ENCODE results near the gene USP49.
A peak's percentile ranks its signal among the peaks of the same experiment; 100 is the strongest.

USP49 gene

GRCh38 chr6:41874741-41875140, 20.4 kb downstream of the USP49 start:
- DNase-seq (ENCODE audit: low read depth) = no peak

GRCh38 chr6:41872147-41872546, 23.0 kb downstream of the USP49 start:
- no peak for DNase-seq (ENCODE audit: low read depth)

- DNase-seq (ENCODE audit: low read depth) = no peak
Measured at GRCh38 chr6:41871691-41872090, 23.5 kb downstream of the USP49 start.

- DNase-seq (ENCODE audit: low read depth) = no peak
Measured at GRCh38 chr6:41859356-41859755, 35.8 kb downstream of the USP49 start.

- no peak for DNase-seq (ENCODE audit: low read depth)
Measured at GRCh38 chr6:41858703-41859102, 36.5 kb downstream of the USP49 start.

GRCh38 chr6:41850861-41851260, 44.3 kb downstream of the USP49 start:
- DNase-seq (ENCODE audit: low read depth) = no peak

GRCh38 chr6:41846666-41847237, 48.4 kb downstream of the USP49 start:
- peak; percentile 86 for DNase-seq (ENCODE audit: low read depth)

GRCh38 chr6:41843178-41843577, 52.0 kb downstream of the USP49 start:
- no peak for DNase-seq (ENCODE audit: low read depth)

GRCh38 chr6:41840326-41840725, 54.8 kb downstream of the USP49 start:
- no peak for DNase-seq (ENCODE audit: low read depth)

- DNase-seq (ENCODE audit: low read depth) = no peak
Measured at GRCh38 chr6:41836660-41837052, 58.5 kb downstream of the USP49 start.

- no peak for DNase-seq (ENCODE audit: low read depth)
Measured at GRCh38 chr6:41836022-41836659, 59.0 kb downstream of the USP49 start.

GRCh38 chr6:41832263-41832662, 62.9 kb downstream of the USP49 start:
- DNase-seq (ENCODE audit: low read depth) = no peak

- DNase-seq (ENCODE audit: low read depth) = no peak
Measured at GRCh38 chr6:41826343-41827022, 68.7 kb downstream of the USP49 start.

- DNase-seq (ENCODE audit: low read depth) = no peak
Measured at GRCh38 chr6:41824571-41825569, 70.3 kb downstream of the USP49 start.

GRCh38 chr6:41823178-41823577, 72.0 kb downstream of the USP49 start:
- DNase-seq (ENCODE audit: low read depth) = no peak

GRCh38 chr6:41822021-41822420, 73.2 kb downstream of the USP49 start:
- DNase-seq (ENCODE audit: low read depth) = no peak

GRCh38 chr6:41821266-41821665, 73.9 kb downstream of the USP49 start:
- DNase-seq (ENCODE audit: low read depth) = no peak

- DNase-seq (ENCODE audit: low read depth) = peak; percentile 2
Measured at GRCh38 chr6:41818271-41819054, 76.7 kb downstream of the USP49 start.

- no peak for DNase-seq (ENCODE audit: low read depth)
Measured at GRCh38 chr6:41815587-41815986, 79.6 kb downstream of the USP49 start.

GRCh38 chr6:41814629-41815028, 80.5 kb downstream of the USP49 start:
- DNase-seq (ENCODE audit: low read depth) = no peak

GRCh38 chr6:41813956-41814355, 81.2 kb downstream of the USP49 start:
- no peak for DNase-seq (ENCODE audit: low read depth)

- DNase-seq (ENCODE audit: low read depth) = peak; percentile 10
Measured at GRCh38 chr6:41813469-41813868, 81.7 kb downstream of the USP49 start.

Data from HS-5 (cell line).